Heart right ventricle (tissue), 16 donors: ENCODE data around the gene COQ9. TPM values are rescaled to one million over a fixed set of nuclear protein-coding genes. Genes with fewer than 3 reads are reported as not detected.

Experiments
- ATAC-seq, 8 donors: fragments of 200-7000 bp; cut with Tn5 transposase; one replicate each; pipeline ENCODE4 v1.9.1; 2020; ENCODE audit warnings: mild to moderate bottlenecking in 8 of 8, moderate library complexity in 8 of 8, moderate number of reproducible peaks in 1 of 8
- DNase-seq, 2 donors: peaks; one replicate each; pipeline ENCODE4 v3.0.0-alpha.2; 2020
- H3K27ac ChIP-seq, 10 donors: fragments of 200-600 bp; sonication (generic) in 2 of 10; one replicate each; pipeline versions ENCODE4 v1.5.0 to v1.8.0; 2020 to 2022; ENCODE audit warnings: mild to moderate bottlenecking in 3 of 10
- H3K27me3 ChIP-seq, 7 donors: fragments of 200-600 bp; one replicate each; pipeline ENCODE4 v1.8.0; 2021 to 2022; ENCODE audit warnings: mild to moderate bottlenecking in 2 of 7
- H3K36me3 ChIP-seq, 9 donors: fragments of 200-600 bp; sonication (generic) in 1 of 9; one replicate each; pipeline versions ENCODE4 v1.5.0 to v1.8.0; 2020 to 2022; ENCODE audit warnings: mild to moderate bottlenecking in 2 of 9
- H3K4me1 ChIP-seq, 9 donors: fragments of 200-600 bp; sonication (generic) in 1 of 9; one replicate each; pipeline versions ENCODE4 v1.5.0 to v1.8.0; 2020 to 2022; ENCODE audit warnings: mild to moderate bottlenecking in 4 of 9
- H3K4me3 ChIP-seq, 10 donors: fragments of 200-600 bp; sonication (generic) in 2 of 10; one replicate each; pipeline versions ENCODE4 v1.5.0 to v1.8.0; 2020 to 2022; ENCODE audit warnings: mild to moderate bottlenecking in 7 of 10, moderate library complexity in 2 of 10
- H3K9me3 ChIP-seq, 11 donors: fragments of 200-600 bp in 10 of 11; sonication (generic) in 2 of 11; one replicate each; pipeline versions ENCODE4 v1.5.0 to v1.8.0; 2013 to 2022; ENCODE audit warnings: mild to moderate bottlenecking in 2 of 11, control low read depth in 1 of 11, moderate library complexity in 1 of 11
- WGBS, 2 donors: extraction: QIAGEN DNeasy Blood & Tissue Kit; methylation state at CpG; one replicate each; pipeline ENCODE4 v1.1.7; 2013; ENCODE audit warnings: inconsistent platforms in 1 of 2; 5-methylcytosine and 5-hydroxymethylcytosine counted together
- intact Hi-C, 10 donors: fragments of 100-400 bp; cut with DNase I; formaldehyde crosslinking; loops; one replicate each; pipeline versions ENCODE4 v1.11.1 to v1.14.2; 2022
- polyA plus RNA-seq, 2 donors: library from polyadenylated mRNA; stranded (reverse); fragments of 200-250 nt; gene quantifications; one replicate each; pipeline ENCODE4 v1.2.3, GENCODE V29; 2013
- total RNA-seq, 10 donors: library from RNA; stranded (reverse); fragmentation: NEBNext Ultra II Directional in 3 of 10; extraction: Animal tissue kit (Norgen Biotek cat#: 25700) in 3 of 10; gene quantifications; one replicate each; pipeline versions ENCODE4 v1.2.1 to v1.2.4, GENCODE V29; 2021 to 2023
- TF ChIP-seq, protein P1 (sequence below), 9 donors: fragments of 200-600 bp; sonication (generic) in 2 of 9; IDR thresholded peaks; one replicate each; pipeline versions ENCODE4 v1.5.0 to v1.8.0; 2021 to 2022; ENCODE audit warnings: antibody characterized with exemption in 9 of 9, mild to moderate bottlenecking in 5 of 9, moderate library complexity in 1 of 9
- donor health status: Arrhythmogenic right ventricular cardiomyopathy.
- donor health status: ischemic (EF 13 %, LVEDD 7.1; RV severe dilation, severe dysfunction).
- donor health status: healthy with polysubstance abuse.
- donor health status: DM: no; HTN: yes; CAD: no.
- donor health status: DM: no; HTN: no; CAD: no.
- donor health status: ischemic (EF 25% LVEDD 6.9; RV normal size, moderate dysfunction).
- donor health status: ischemic (EF 25% LVEDD 5.7; RV mildly dilated, moderate dysfunction).
- donor health status: healthy.
- donor health status: DM: yes; HTN: yes; CAD: no.
- donor health status: Ischemic cardiomyopathy.
- donor health status: ischemic (EF 35%, LVEDD 5.7; RV mildly dilated, moderate dysfunction).
- donor health status: nonischemic (EF 11% LVEDD 7.7; RV severe dilation, severe dysfunction).
- donor health status: DM: yes; HTN: yes; CAD: no.
- donor health status: PGD.
- donor health status: ischemic (EF 29% LVEDD 5.4; RV normal size, mild dysfunction).
- donor health status: nonischemic (EF 23%, LVEDD 6.1; RV moderate dilation, normal function).

Gene COQ9
- total and polyA plus RNA-seq, 12 donors: 135 to 475 (median 207) TPM

DNA sequence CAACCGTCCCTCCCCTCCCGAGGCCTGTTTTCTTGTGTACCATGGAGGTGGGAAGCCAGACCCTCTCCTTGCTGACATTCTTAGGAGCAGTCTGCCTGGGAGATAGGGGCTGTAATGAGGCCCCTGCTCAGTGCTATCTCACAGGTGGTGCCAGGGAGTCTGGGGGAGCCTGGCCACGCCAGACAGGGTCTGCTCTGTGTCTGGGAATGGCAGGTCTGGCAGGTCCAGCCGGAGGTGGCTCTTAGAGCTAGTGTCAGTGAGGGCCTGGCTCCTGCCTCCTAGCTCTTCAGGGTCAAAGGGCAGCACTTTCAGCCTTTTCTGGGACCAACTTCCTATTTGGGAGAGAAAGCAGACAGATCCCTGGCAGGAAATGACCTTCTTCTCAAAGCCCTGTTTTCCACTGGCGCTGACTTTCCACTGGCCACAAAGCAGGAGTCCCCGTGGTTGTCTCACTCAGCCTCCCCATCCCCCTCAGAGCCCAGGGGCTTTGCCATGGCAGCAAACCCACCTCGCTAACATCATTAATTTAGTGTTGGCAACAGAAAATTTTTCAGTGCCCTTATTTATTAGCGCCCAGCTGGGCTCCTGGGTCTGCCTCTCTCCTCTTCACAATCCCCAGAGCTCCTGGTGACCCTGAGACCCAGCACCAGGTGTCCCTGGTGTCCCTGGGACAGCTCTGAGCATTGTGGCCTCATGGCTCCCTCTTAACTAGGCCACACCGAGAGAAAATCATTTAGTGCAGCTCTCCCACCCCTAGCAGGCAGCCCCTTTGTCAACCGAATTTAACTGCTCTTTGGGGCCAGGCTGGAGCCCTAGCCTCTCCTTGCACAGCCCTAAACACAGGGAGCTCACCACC is 63.0 kb downstream of the COQ9 start:
- DNase-seq: no peak
- intact Hi-C loops: loop anchor here in 2 of 10 donors (10.0 kb wide), 3 partner anchors 45 to 205 kb away; partner anchors contain the start of gene POLR2C (in 1 of the 2)
- Histone ChIP-seq H3K4me1 (peaks cover 0 to 32% (median 9%) of the 10 kb centered on the region in 9 donors), H3K27me3 (no peaks in the 10 kb centered on the region), H3K4me3 (no peak overlapping the region), H3K27ac (no peak overlapping the region), H3K9me3 (no peaks in the 10 kb centered on the region), H3K36me3 (peaks cover 0 to 34% (median 0%) of the 10 kb centered on the region in 9 donors)
- WGBS, 2 donors: 49 to 56% methylated on average over 10 of the region's 10 CpGs
- TF ChIP-seq, protein P1, sequence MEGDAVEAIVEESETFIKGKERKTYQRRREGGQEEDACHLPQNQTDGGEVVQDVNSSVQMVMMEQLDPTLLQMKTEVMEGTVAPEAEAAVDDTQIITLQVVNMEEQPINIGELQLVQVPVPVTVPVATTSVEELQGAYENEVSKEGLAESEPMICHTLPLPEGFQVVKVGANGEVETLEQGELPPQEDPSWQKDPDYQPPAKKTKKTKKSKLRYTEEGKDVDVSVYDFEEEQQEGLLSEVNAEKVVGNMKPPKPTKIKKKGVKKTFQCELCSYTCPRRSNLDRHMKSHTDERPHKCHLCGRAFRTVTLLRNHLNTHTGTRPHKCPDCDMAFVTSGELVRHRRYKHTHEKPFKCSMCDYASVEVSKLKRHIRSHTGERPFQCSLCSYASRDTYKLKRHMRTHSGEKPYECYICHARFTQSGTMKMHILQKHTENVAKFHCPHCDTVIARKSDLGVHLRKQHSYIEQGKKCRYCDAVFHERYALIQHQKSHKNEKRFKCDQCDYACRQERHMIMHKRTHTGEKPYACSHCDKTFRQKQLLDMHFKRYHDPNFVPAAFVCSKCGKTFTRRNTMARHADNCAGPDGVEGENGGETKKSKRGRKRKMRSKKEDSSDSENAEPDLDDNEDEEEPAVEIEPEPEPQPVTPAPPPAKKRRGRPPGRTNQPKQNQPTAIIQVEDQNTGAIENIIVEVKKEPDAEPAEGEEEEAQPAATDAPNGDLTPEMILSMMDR (IDR thresholded peaks at IDR 0.05): no peak
- ATAC-seq: peak in 1 of 8 donors; percentile 14

Other genes starting within 250 kb of the COQ9 start
- 10 to 100 TPM; 39.9 to 53.9 (median 45.9) TPM for gene ARL2BP, start 202.2 kb upstream of the COQ9 start, total RNA-seq
- 10 to 100 TPM; 33.4 to 57.9 TPM for gene ARL2BP, start 202.2 kb upstream of the COQ9 start, polyA plus RNA-seq
- gene PLLP, start 162.8 kb upstream of the COQ9 start, total RNA-seq: 1 to 10 TPM; 1.7 to 4.0 (median 2.2) TPM
- 10 to 100 TPM in 1 of 2 donors, 1 to 10 TPM in 1; 7.0 to 10.6 TPM for gene PLLP, start 162.8 kb upstream of the COQ9 start, polyA plus RNA-seq
- under 1 TPM in 1 of 10 donors, not detected in 9; 0.60 TPM for gene CCL22, start 88.7 kb upstream of the COQ9 start, total RNA-seq
- gene CCL22, start 88.7 kb upstream of the COQ9 start, polyA plus RNA-seq: under 1 TPM in 1 of 2 donors, not detected in 1; 0.07 TPM
- 10 to 100 TPM in 9 of 10 donors, 1 to 10 TPM in 1; 7.8 to 46.3 (median 14.5) TPM for gene CX3CL1, start 75.0 kb upstream of the COQ9 start, total RNA-seq
- 10 to 100 TPM; 15.1 to 19.0 TPM for gene CX3CL1, start 75.0 kb upstream of the COQ9 start, polyA plus RNA-seq
- 1 to 10 TPM in 1 of 10 donors, not detected in 9; 1.0 TPM for gene CCL17, start 42.7 kb upstream of the COQ9 start, total RNA-seq
- gene CCL17, start 42.7 kb upstream of the COQ9 start, polyA plus RNA-seq: under 1 TPM in 1 of 2 donors, not detected in 1; 0.35 TPM
- 10 to 100 TPM; 49.6 to 75.1 (median 61.0) TPM for gene CIAPIN1, start 94 bp upstream of the COQ9 start, total RNA-seq
- gene CIAPIN1, start 94 bp upstream of the COQ9 start, polyA plus RNA-seq: 10 to 100 TPM; 20.1 to 63.0 TPM
- 10 to 100 TPM; 40.2 to 56.7 (median 47.2) TPM for gene POLR2C, start 15.2 kb downstream of the COQ9 start, total RNA-seq
- gene POLR2C, start 15.2 kb downstream of the COQ9 start, polyA plus RNA-seq: 10 to 100 TPM; 17.9 to 46.6 TPM
- gene DOK4, start 39.0 kb downstream of the COQ9 start, total RNA-seq: 10 to 100 TPM in 2 of 10 donors, 1 to 10 TPM in 8; 3.6 to 10.7 (median 8.0) TPM
- 1 to 10 TPM; 5.9 to 9.1 TPM for gene DOK4, start 39.0 kb downstream of the COQ9 start, polyA plus RNA-seq
- 10 to 100 TPM in 1 of 10 donors, 1 to 10 TPM in 9; 3.1 to 10.2 (median 5.1) TPM for gene CCDC102A, start 89.1 kb downstream of the COQ9 start, total RNA-seq
- 1 to 10 TPM; 3.7 to 5.9 TPM for gene CCDC102A, start 89.1 kb downstream of the COQ9 start, polyA plus RNA-seq
- under 1 TPM in 5 of 10 donors, not detected in 5; 0.12 to 0.69 (median 0.61) TPM for gene ADGRG5, start 95.2 kb downstream of the COQ9 start, total RNA-seq
- under 1 TPM in 1 of 2 donors, not detected in 1; 0.03 TPM for gene ADGRG5, start 95.2 kb downstream of the COQ9 start, polyA plus RNA-seq
- gene ADGRG1, start 181.2 kb downstream of the COQ9 start, total RNA-seq: 10 to 100 TPM; 11.1 to 46.3 (median 18.5) TPM
- gene ADGRG1, start 181.2 kb downstream of the COQ9 start, polyA plus RNA-seq: 10 to 100 TPM; 19.2 to 27.7 TPM
- 1 to 10 TPM in 2 of 10 donors, under 1 TPM in 6, not detected in 2; 0.29 to 2.4 (median 0.65) TPM for gene ADGRG3, start 220.8 kb downstream of the COQ9 start, total RNA-seq
- under 1 TPM; 0.22 to 0.57 TPM for gene ADGRG3, start 220.8 kb downstream of the COQ9 start, polyA plus RNA-seq
- under 1 TPM in 1 of 10 donors, not detected in 9; 0.09 TPM for gene DRC7, start 247.3 kb downstream of the COQ9 start, total RNA-seq
- not detected for gene DRC7, start 247.3 kb downstream of the COQ9 start, polyA plus RNA-seq